ENCODE results near the gene SRL. TPM values are rescaled to one million over a fixed set of nuclear protein-coding genes. Genes with fewer than 3 reads are reported as not detected.

SRL gene
- total and polyA plus RNA-seq, 4 donors = 0.14 to 0.22 (median 0.17) TPM

GRCh38 chr16:4232541-4233386 is 9.1 kb downstream of the SRL start:
- Histone ChIP-seq H3K27ac (ENCODE audit: low read depth in 1 of 2, low read length in 2 of 2) (no peak overlapping the region), H3K9me3 (ENCODE audit: control insufficient read depth in 4 of 4, low read length in 3 of 4) (no peaks in the 10 kb centered on the region), H3K4me3 (ENCODE audit: low read depth in 1 of 3, low read length in 3 of 3) (no peak overlapping the region), H3K27me3 (ENCODE audit: control insufficient read depth in 4 of 4, insufficient read depth in 4 of 4, low read length in 3 of 4) (no peaks in the 10 kb centered on the region), H3K9ac (ENCODE audit: low read depth in 1 of 2, low read length in 2 of 2) (no peak overlapping the region), H3K4me1 (ENCODE audit: control insufficient read depth in 4 of 4, insufficient read depth in 4 of 4, low read length in 3 of 4) (no peaks in the 10 kb centered on the region), H3K36me3 (ENCODE audit: control insufficient read depth in 4 of 4, insufficient read depth in 3 of 4, low read depth in 1 of 4, low read length in 3 of 4) (no peaks in the 10 kb centered on the region)
- TF ChIP-seq RXRA (IDR thresholded peaks at IDR 0.05) = no peak
- no peak for TF ChIP-seq SP1 (IDR thresholded peaks at IDR 0.05)
- no peak for TF ChIP-seq EGR1 (IDR thresholded peaks at IDR 0.05; ENCODE audit: low read depth in 2 of 2)
- no peak for TF ChIP-seq FOXA2 (IDR thresholded peaks at IDR 0.05)
- TF ChIP-seq JUND (IDR thresholded peaks at IDR 0.05) = no peak
- TF ChIP-seq HNF4G (IDR thresholded peaks at IDR 0.05) = no peak
- TF ChIP-seq MAX (IDR thresholded peaks at IDR 0.05) = no peak
- no peak for TF ChIP-seq FOXA1 (IDR thresholded peaks at IDR 0.05)
- 89% methylated on average over 14 of the region's 14 CpGs for WGBS
- no peak for DNase-seq (ENCODE audit: low spot score)

GRCh38 chr16:4231886-4232285 is 10.0 kb downstream of the SRL start:
- no peak for DNase-seq (ENCODE audit: low spot score)
- no peak overlapping the region for H3K27ac ChIP-seq (ENCODE audit: low read depth in 1 of 2, low read length in 2 of 2)
- H3K27me3 ChIP-seq (ENCODE audit: control insufficient read depth in 4 of 4, insufficient read depth in 4 of 4, low read length in 3 of 4) = no peaks in the 10 kb centered on the region
- no peaks in the 10 kb centered on the region for H3K36me3 ChIP-seq (ENCODE audit: control insufficient read depth in 4 of 4, insufficient read depth in 3 of 4, low read depth in 1 of 4, low read length in 3 of 4)
- 93% methylated on average over 11 of the region's 11 CpGs for WGBS
- no peak overlapping the region for H3K9ac ChIP-seq (ENCODE audit: low read depth in 1 of 2, low read length in 2 of 2)
- TF ChIP-seq ATF3 (IDR thresholded peaks at IDR 0.05) = no peak
- no peaks in the 10 kb centered on the region for H3K4me1 ChIP-seq (ENCODE audit: control insufficient read depth in 4 of 4, insufficient read depth in 4 of 4, low read length in 3 of 4)
- no peak overlapping the region for H3K4me3 ChIP-seq (ENCODE audit: low read depth in 1 of 3, low read length in 3 of 3)
- H3K9me3 ChIP-seq (ENCODE audit: control insufficient read depth in 4 of 4, low read length in 3 of 4) = no peaks in the 10 kb centered on the region

- H3K27ac ChIP-seq (ENCODE audit: low read depth in 1 of 2, low read length in 2 of 2) = no peak overlapping the region
- H3K36me3 ChIP-seq (ENCODE audit: control insufficient read depth in 4 of 4, insufficient read depth in 3 of 4, low read depth in 1 of 4, low read length in 3 of 4) = no peaks in the 10 kb centered on the region
- H3K27me3 ChIP-seq (ENCODE audit: control insufficient read depth in 4 of 4, insufficient read depth in 4 of 4, low read length in 3 of 4) = no peaks in the 10 kb centered on the region
- no peak for TF ChIP-seq HNF4A (conservative IDR thresholded peaks at IDR 0.05)
- TF ChIP-seq YY1 (IDR thresholded peaks at IDR 0.05) = no peak
- no peak for TF ChIP-seq FOXA1 (IDR thresholded peaks at IDR 0.05)
- no peak for TF ChIP-seq ZBTB33 (IDR thresholded peaks at IDR 0.05)
- no peak for TF ChIP-seq CTCF (IDR thresholded peaks at IDR 0.05; ENCODE audit: low read depth, low read length, missing input control)
- TF ChIP-seq HNF4G (IDR thresholded peaks at IDR 0.05) = no peak
- TF ChIP-seq ATF3 (IDR thresholded peaks at IDR 0.05) = no peak
- no peak for TF ChIP-seq REST (IDR thresholded peaks at IDR 0.05)
- no peak for TF ChIP-seq FOXA2 (IDR thresholded peaks at IDR 0.05)
- no peak for TF ChIP-seq RAD21 (IDR thresholded peaks at IDR 0.05)
- TF ChIP-seq MAX (IDR thresholded peaks at IDR 0.05) = no peak
- TF ChIP-seq RXRA (IDR thresholded peaks at IDR 0.05) = no peak
- TF ChIP-seq TAF1 (conservative IDR thresholded peaks at IDR 0.05) = no peak
- TF ChIP-seq NR2F2 (IDR thresholded peaks at IDR 0.05) = no peak
- DNase-seq (ENCODE audit: low spot score) = no peak
- no peak overlapping the region for H3K9ac ChIP-seq (ENCODE audit: low read depth in 1 of 2, low read length in 2 of 2)
- no peaks in the 10 kb centered on the region for H3K4me1 ChIP-seq (ENCODE audit: control insufficient read depth in 4 of 4, insufficient read depth in 4 of 4, low read length in 3 of 4)
- WGBS = 87% methylated on average over 10 of the region's 10 CpGs
- H3K4me3 ChIP-seq (ENCODE audit: low read depth in 1 of 3, low read length in 3 of 3) = no peak overlapping the region
- H3K9me3 ChIP-seq (ENCODE audit: control insufficient read depth in 4 of 4, low read length in 3 of 4) = no peaks in the 10 kb centered on the region
Measured at GRCh38 chr16:4231367-4231766, 10.5 kb downstream of the SRL start.

Data from liver (tissue), 9 donors.